GM21825 (cell line): ENCODE results near the gene FOXN3.
"Not testable (repeated sequence)": the region's sequence is repeated elsewhere in the genome, so short reads cannot be mapped to it uniquely, and the experiment has no call there.

Experiments
- ATAC-seq: cut with Tn5 transposase; IDR thresholded peaks from one replicate; pipeline ENCODE4 v1.9.1; 2021; ENCODE audit warnings: mild to moderate bottlenecking, moderate library complexity; ENCODE audit not compliant: unreplicated experiment

Gene FOXN3

DNA sequence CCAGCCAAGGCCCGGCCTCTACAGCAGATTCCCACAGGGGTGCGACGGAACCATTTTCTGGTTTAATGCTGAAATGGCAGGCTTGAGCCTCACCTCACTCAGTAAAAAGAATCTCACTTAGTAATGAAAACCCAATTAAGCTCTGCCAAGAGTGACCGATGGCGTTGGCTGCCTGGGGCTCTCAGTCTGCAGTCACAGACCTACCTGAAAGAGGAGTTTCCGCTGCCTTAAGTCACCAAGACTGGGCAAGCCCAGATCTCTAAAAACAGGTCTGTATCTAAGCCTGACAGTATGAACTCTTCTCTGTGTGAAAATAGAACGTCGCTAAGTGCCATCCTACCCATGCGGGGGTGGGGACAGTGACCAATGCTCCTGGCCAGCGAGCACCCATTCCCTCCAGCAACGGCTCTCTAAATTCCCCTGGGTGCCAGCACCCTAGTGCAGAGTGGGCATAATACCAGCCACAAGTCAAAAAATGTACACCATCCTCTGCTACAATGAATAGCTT, 107.3 kb downstream of the FOXN3 start:
- ATAC-seq, result no peak

DNA sequence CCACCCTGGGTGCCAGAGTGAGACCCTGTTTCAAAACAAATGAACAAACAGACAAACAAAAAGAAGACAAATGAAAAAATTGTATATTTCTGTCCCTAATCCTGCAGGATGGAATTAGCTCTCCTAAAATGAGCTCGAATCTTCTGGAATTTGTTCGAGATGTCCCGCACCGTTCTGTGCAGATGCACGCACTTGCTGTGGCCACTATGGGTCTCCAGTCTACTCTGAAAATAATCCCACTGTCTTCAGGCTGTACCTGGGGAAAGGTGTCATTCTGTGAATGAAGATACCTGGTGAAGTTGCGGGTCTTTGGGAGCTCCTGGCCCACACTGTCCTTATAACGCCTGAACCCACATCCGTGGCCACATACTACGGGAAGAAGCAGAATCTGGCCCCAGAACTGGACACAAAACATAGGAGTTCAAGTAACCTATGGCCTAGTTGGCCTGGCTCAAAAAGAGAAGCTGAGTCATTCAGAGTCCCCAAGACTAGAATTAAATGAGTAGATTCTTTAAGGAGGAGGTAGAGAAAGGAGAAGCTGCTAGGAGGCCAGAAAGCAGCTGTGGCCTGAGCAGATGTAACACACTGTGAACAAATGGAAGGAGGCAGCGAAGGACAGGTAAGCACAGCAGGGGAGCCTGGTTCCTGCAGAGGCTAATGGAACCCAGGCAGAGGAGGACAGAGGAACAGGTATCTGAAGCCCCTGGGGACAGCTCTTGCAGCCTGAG, 108.6 kb downstream of the FOXN3 start:
- ATAC-seq, result no peak

GRCh38 chr14:89307409-89307808, 109.6 kb downstream of the FOXN3 start:
- no peak for ATAC-seq

DNA sequence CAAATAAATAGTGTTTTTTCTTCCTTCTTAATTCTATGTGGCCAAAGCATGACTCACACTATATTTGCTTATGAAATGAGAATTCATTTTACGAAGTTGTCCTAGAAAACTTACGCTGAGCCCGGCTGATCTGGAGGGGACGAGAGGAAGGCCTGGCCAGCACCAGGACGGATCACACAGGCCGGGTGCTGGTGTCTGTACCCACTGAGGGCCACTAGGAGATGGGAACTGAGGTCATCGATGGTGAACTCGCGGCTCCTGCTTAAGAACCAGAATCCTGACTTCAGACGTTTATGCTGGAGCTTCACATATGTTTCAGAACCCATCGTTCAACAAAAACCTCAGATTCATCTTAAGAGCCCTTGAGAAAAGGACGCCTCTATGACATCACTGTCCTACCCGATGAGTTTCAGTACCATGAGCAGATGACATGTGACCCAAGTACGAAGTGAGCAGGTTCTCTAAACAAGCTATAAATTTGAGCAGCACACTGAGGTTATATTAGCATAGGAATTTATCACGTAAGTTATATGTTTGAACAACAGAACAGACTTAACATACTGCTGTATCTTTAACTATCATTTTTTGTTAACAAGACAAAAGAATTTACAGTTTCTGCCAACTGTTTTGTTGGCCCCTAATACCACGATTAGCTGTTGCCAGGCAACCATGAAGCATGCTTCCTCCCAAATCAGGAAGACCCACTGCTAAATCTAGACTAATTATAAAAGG, 111.9 kb downstream of the FOXN3 start:
- ATAC-seq, result peak; percentile 42

DNA sequence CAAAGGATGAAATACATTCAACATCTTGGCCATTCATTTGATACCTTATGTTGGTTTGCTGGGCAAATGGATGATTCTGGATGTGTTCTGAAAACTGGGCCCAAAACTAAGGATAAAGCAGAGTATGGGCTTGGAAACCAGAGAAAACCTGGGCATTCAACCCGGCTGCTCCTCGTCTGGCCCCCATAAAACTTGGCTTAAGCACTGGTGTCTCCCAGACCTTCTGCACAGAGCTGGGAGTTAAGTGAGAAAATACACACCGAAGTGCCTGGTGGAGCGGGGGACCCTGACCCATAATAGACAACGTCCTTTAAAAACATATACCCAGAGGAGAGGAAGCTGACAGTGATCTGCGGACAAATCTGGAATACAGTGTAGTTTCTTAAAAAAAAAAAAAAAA, 112.5 kb downstream of the FOXN3 start:
- no peak for ATAC-seq

GRCh38 chr14:89303456-89304435, 113.3 kb downstream of the FOXN3 start:
- ATAC-seq, result peak; percentile 69

DNA sequence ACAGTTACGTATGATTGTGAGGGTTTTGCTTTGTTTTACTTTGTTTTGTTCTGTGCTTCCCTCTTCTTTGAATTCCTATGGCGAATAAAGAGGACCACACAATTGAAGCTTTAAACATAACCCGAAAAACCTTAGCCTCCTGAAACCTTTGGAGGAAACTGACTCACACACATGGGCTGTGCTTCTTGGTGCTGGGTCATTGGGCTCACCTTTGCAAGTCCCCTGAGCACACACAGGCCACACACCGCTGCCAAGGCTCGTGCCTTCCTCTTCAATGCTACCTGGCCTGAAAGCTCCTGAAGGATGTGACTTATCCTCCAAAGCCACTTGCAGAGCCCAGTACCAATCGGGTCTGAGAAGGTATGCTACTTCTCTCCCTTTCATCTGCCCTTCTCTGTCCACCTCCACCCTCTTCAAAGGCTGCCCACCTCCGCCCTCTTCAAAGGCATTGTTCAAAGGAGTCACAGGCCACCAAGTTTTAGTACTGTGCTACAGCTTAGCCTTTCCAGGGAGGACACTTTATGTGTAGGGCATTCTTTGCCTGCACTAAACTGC, 114.6 kb downstream of the FOXN3 start:
- ATAC-seq, result no peak

GRCh38 chr14:89299587-89299986, 117.4 kb downstream of the FOXN3 start:
- no peak for ATAC-seq

DNA sequence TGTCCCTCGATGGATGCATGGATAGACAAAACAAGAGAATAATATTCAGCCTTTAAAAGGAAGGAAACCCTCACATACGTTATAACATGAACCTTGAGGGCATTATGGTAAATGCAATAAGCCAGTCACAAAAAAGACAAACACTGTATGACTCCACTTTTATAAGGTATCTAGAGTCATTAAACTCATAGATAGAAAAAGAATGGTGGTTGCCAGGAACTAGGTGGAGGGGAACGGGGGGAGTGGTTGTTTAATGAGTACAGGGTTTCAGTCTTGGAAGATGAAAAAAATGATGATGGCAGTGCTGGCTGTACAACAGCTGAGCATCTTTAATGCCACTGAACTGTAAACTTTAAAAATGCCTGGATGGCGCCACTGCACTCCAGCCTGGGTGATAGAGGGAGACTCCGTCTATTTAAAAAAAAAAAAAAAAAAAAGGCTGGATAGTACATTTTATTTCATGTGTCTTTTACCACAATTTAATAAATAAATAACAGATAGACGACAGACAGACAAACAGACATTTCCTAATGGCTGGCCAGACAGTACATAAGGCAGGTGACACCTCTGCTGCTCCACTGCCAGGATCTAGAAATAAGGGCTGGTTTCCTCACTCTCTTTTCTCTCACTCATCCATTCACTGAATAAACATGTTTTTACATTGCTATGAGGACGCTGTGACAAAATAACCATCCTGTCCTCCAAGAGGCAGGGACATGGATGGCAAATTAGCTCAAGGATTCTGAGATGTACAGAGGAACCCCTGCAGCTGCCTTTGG, 118.8 kb downstream of the FOXN3 start:
- ATAC-seq, result no peak

DNA sequence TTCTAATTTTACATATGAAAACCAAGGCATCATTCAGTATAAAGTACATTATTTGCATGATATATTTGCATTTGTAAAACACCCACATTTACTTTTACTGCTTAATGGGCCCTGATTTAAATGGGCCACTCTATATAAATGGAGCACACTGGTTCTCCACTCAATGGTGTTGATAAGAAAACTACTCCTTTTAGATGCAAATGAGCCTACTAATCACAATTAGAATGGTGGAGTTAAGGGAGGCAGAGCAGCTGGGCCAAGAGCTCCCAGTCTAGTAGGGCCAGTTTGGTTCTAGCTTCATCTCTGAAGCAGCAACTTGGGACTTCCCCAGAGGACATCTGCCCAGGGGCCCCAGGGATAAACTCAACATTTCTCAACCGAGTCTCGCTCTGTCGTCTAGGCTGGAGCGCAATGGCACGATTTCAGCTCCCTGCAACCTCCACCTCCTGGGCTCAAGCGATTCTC, 120.7 kb downstream of the FOXN3 start:
- ATAC-seq, result peak; percentile 50

DNA sequence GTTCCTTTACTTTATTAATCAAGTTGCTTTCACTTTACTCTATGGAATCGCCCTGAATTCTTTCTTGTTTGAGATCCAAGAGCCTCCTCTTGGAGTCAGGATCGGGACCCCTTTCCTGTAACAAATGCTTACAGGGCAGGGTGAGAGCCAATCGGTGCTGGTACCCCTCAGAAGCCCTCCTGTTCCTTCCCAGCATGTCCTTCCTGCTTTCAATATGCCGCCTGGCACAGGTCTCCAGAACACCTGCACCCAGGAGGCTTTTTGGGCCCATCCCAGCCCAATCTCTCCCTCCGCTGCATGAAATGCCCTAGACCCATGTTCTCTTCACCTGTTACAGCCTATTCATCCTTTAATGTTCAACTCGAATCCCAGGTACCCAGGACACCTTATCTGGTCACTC, 122.2 kb downstream of the FOXN3 start:
- no peak for ATAC-seq

- ATAC-seq, result not testable (repeated sequence)
Observed at GRCh38 chr14:89294469-89294868, 122.6 kb downstream of the FOXN3 start.

GRCh38 chr14:89294060-89294459, 123.0 kb downstream of the FOXN3 start:
- ATAC-seq, result no peak

- no peak for ATAC-seq
Observed at GRCh38 chr14:89293314-89293916, 123.6 kb downstream of the FOXN3 start.

DNA sequence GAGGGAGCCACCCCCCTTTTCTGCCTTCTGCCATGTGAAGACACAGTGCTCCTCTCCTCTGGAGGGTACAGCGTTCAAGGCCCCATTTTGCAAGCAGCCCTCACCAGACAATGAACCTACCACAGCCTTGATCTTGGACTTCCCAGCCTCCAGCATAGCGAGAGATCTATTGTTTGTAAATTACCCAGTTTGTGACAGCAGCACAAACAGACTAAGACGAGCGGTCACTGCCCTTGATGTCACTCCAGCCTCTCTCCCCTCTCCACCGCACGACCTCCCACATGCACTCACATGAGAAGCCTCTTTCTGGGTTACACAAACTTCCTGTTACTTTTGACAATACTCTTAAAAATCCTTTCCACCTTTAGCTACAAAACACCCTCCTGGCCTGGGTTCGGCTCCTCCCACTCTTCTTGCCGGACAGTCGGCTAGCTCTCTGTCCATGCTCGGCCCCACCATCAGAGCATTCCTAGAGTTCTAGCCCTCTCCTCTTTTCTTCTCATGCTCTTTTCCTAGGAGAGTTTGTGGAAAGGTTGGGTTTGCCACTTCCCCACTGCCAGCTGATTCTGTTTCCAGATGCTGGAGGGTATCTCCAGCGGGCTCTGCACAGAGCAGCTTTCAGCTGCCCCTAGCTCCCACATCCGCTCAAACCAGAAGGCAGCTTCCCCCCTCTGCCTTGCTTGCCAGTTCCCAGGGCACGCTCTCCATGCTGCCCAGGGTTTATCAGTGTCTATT, 124.3 kb downstream of the FOXN3 start:
- ATAC-seq, result no peak

DNA sequence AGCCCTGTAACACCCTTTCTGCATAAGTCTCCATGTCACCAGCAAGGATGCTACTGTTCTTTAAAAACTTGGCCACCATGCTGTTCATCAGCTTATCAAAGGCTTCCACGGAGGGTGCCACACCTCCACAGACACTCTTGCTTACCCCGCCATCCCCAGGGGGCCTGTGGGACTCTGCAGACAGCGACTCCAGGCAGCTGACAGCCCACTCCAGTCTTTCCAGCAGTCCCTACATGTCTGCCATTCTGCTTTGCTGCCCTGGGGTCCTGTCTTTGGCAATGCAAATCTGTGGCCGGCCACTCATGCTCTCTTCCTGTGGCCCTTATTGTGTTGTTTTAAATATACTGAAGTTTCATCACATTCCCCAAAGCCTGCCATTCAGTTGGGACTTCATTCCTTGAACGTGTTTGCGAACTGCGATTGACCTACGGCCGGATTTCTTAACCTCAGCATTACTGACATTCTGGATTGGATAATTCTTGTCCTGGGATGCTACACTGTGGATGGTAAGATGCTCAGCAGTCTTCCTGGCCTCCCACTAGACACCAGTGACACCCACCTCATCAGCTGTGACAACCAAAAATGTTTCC, 125.6 kb downstream of the FOXN3 start:
- ATAC-seq, result no peak

DNA sequence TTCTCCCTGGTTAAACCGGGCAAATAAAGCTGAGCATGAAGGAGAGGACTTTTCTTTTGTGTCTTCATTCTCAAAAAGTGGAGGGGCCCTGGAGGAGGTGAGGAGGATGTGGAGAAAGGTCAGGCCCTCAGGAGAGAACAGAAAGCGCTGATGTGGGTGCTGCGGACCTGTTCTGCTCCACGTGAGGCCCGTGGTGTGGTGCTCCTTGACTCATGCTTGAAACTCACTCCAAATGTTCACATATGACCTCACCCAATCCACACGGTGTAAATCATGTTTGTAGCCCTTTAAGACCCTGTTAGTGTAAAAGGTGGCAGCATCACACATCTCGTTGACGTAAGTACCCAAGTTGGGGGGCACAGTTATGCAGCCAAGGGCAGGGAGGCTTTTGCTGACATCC, 126.2 kb downstream of the FOXN3 start:
- ATAC-seq, result no peak

- no peak for ATAC-seq
Observed at GRCh38 chr14:89289477-89289876, 127.6 kb downstream of the FOXN3 start.
